GM12801 (cell line): ENCODE measurements around the gene GARS1.

Experiments
- CTCF ChIP-seq: IDR thresholded peaks from one replicate; pipeline ENCODE4 v1.5.1; 2011; ENCODE audit warnings: control low read depth; ENCODE audit not compliant: insufficient read length; ENCODE audit errors: extremely low read depth

GARS1 gene

GRCh38 chr7:30553546-30553945 is 41.1 kb upstream of the GARS1 start:
- TF ChIP-seq CTCF = no peak

- TF ChIP-seq CTCF = no peak
Measured at GRCh38 chr7:30555525-30555924, 39.2 kb upstream of the GARS1 start.

GRCh38 chr7:30556840-30557239 is 37.8 kb upstream of the GARS1 start:
- TF ChIP-seq CTCF = no peak

GRCh38 chr7:30557245-30557644 is 37.4 kb upstream of the GARS1 start:
- TF ChIP-seq CTCF = no peak

GRCh38 chr7:30559611-30560010 is 35.1 kb upstream of the GARS1 start:
- TF ChIP-seq CTCF = no peak

GRCh38 chr7:30561389-30561788 is 33.3 kb upstream of the GARS1 start:
- no peak for TF ChIP-seq CTCF

GRCh38 chr7:30562498-30562897 is 32.2 kb upstream of the GARS1 start:
- TF ChIP-seq CTCF = no peak

GRCh38 chr7:30562909-30563308 is 31.8 kb upstream of the GARS1 start:
- no peak for TF ChIP-seq CTCF
